B cell (primary cell): ENCODE results near the gene CFAP221. TPM values are rescaled to one million over a fixed set of nuclear protein-coding genes. Genes with fewer than 3 reads are reported as not detected.

Source experiments
- ATAC-seq: fragments of 200-7000 bp; cut with Tn5 transposase; one replicate; pipeline ENCODE4 v1.10.0; 2021; ENCODE audit warnings: low read depth, mild to moderate bottlenecking, moderate number of reproducible peaks, moderate library complexity
- CTCF ChIA-PET: fragments of 350-600 bp; sonication (Branson Sonifier 250); formaldehyde crosslinking; loops from one replicate; lab custom pipeline; 2021; ENCODE audit warnings: antibody characterized with exemption, inconsistent platforms; lab: Charles Lee
- POLR2A ChIA-PET: fragments of 350-600 bp; sonication (Branson Sonifier 250); formaldehyde crosslinking; loops from one replicate; lab custom pipeline; 2021; ENCODE audit warnings: antibody characterized with exemption; lab: Charles Lee
- DNase-seq: peaks from one replicate; pipeline ENCODE4 v3.0.0; 2013
- H2AFZ ChIP-seq: 2 replicates; pipeline ENCODE4 v1.6.1; 2012; ENCODE audit warnings: mild to moderate bottlenecking, low read depth, low read length; ENCODE audit not compliant: insufficient read depth, poor library complexity, severe bottlenecking
- H3K27ac ChIP-seq, 2 donors: 1 replicate in 1 of 2; 2 replicates in 1 of 2; pipeline ENCODE4 v1.5.1; 2012 to 2013; ENCODE audit warnings: low read length in 2 of 2, mild to moderate bottlenecking in 2 of 2, moderate library complexity in 1 of 2
- H3K27me3 ChIP-seq, 4 experiments: fragments of 200-600 bp in 1 of 4; sonication (generic) in 1 of 4; replicated peaks in 1 of 4; 1 replicate in 2 of 4; 2 replicates in 2 of 4; pipeline versions ENCODE4 v1.6.1 to v1.7.0; 2013 to 2016; ENCODE audit warnings: low read length in 3 of 4, mild to moderate bottlenecking in 2 of 4, mixed read lengths in 1 of 4, moderate library complexity in 1 of 4; ENCODE audit not compliant: insufficient read depth in 4 of 4, control insufficient read depth in 3 of 4; ENCODE audit errors: control extremely low read depth in 1 of 4
- H3K36me3 ChIP-seq, 2 experiments: replicated peaks in 1 of 2; 1 replicate in 1 of 2; 2 replicates in 1 of 2; pipeline versions ENCODE4 v1.6.1 to v1.7.1; 2013; ENCODE audit warnings: low read length in 1 of 2; ENCODE audit not compliant: insufficient read depth in 2 of 2, control insufficient read depth in 1 of 2; ENCODE audit errors: control extremely low read depth in 1 of 2, extremely low read depth in 1 of 2
- H3K4me1 ChIP-seq, 2 donors: fragments of 200-600 bp in 1 of 2; sonication (generic) in 1 of 2; 1 replicate in 1 of 2; 2 replicates in 1 of 2; pipeline versions ENCODE4 v1.5.1 to v1.6.1; 2013 to 2017; ENCODE audit warnings: low read length in 2 of 2; ENCODE audit not compliant: control insufficient read depth in 2 of 2, insufficient read depth in 2 of 2
- H3K4me2 ChIP-seq: replicated peaks from 2 replicates; pipeline ENCODE3; 2012; ENCODE audit warnings: mild to moderate bottlenecking, low read depth, low read length; ENCODE audit not compliant: poor library complexity, severe bottlenecking
- H3K4me3 ChIP-seq, 5 experiments: fragments of 200-600 bp in 1 of 5; sonication (generic) in 1 of 5; 1 replicate in 3 of 5; 2 replicates in 2 of 5; pipeline versions ENCODE4 v1.5.1 to v1.7.0; 2011 to 2016; ENCODE audit warnings: low read length in 4 of 5, mild to moderate bottlenecking in 4 of 5, low read depth in 2 of 5, control low read depth in 1 of 5, moderate library complexity in 1 of 5; ENCODE audit not compliant: insufficient read depth in 1 of 5; ENCODE audit errors: control extremely low read depth in 1 of 5, extremely low read depth in 1 of 5
- H3K79me2 ChIP-seq: fragments of 200-600 bp; sonication (generic); one replicate; pipeline ENCODE4 v1.6.0; 2016; ENCODE audit warnings: low read length; ENCODE audit not compliant: control insufficient read depth, insufficient read depth
- H3K9ac ChIP-seq: fragments of 200-600 bp; sonication (generic); 2 replicates; pipeline ENCODE4 v1.6.1; 2017; ENCODE audit warnings: mild to moderate bottlenecking, low read length, moderate library complexity
- H3K9me3 ChIP-seq, 3 donors: one replicate each; pipeline versions ENCODE4 v1.6.1 to v1.7.1; 2013; ENCODE audit warnings: low read length in 2 of 3; ENCODE audit not compliant: control insufficient read depth in 2 of 3, insufficient read depth in 1 of 3; ENCODE audit errors: control extremely low read depth in 1 of 3
- H4K20me1 ChIP-seq: 2 replicates; pipeline ENCODE4 v1.6.0; 2012; ENCODE audit warnings: mild to moderate bottlenecking, low read length; ENCODE audit not compliant: insufficient read depth, control insufficient read depth, poor library complexity, severe bottlenecking
- H3K27ac Mint-ChIP-seq: one replicate; pipeline ENCODE4 v1.8.0; 2021; ENCODE audit warnings: mixed read lengths
- H3K27me3 Mint-ChIP-seq: one replicate; pipeline ENCODE4 v1.8.0; 2021; ENCODE audit warnings: mixed read lengths
- H3K4me1 Mint-ChIP-seq: one replicate; pipeline ENCODE4 v1.8.0; 2021; ENCODE audit warnings: mixed read lengths
- H3K4me3 Mint-ChIP-seq: one replicate; pipeline ENCODE4 v1.8.0; 2021; ENCODE audit warnings: mixed read lengths
- H3K9me3 Mint-ChIP-seq: one replicate; pipeline ENCODE4 v1.8.0; 2022; ENCODE audit warnings: mixed read lengths; ENCODE audit not compliant: insufficient read depth
- CTCF ChIP-seq: fragments of 200-600 bp; IDR thresholded peaks from one replicate; pipeline ENCODE4 v1.8.0; 2022; ENCODE audit warnings: antibody characterized with exemption, mild to moderate bottlenecking
- EZH2 ChIP-seq: IDR thresholded peaks from 2 replicates; pipeline ENCODE4 v1.6.1; 2012; ENCODE audit warnings: borderline replicate concordance, low read depth, mild to moderate bottlenecking, moderate library complexity, low read length; ENCODE audit not compliant: insufficient read depth, poor library complexity, severe bottlenecking
- WGBS: methylation state at CpG from one replicate; pipeline ENCODE4 v1.1.5; 2013; ENCODE audit warnings: missing lambda C conversion rate; ENCODE audit not compliant: insufficient coverage; 5-methylcytosine and 5-hydroxymethylcytosine counted together
- intact Hi-C: fragments of 100-400 bp; cut with micrococcal nuclease; formaldehyde crosslinking; loops from one replicate; pipeline ENCODE4 v1.10.0; 2022
- polyA plus RNA-seq: library from polyadenylated mRNA; depleted of rRNA; stranded (reverse); fragments of >200 nt; gene quantifications from 2 replicates; pipeline ENCODE4 v1.2.3, GENCODE V29; 2012
- total RNA-seq, 2 donors: library from RNA; stranded (reverse); fragments of 120-200 nt in 1 of 2; gene quantifications; 1 replicate in 1 of 2; 2 replicates in 1 of 2; pipeline versions ENCODE4 v1.2.3 to v1.2.4, GENCODE V29; 2013 to 2022

CFAP221 gene
- total and polyA plus RNA-seq, 2 donors (not counting 1 experiment from before 2014, with no cell fraction given) = not detected

- DNase-seq = no peak
- TF ChIP-seq CTCF (no peak), EZH2 (no peak)
- ATAC-seq = no peak
- Histone ChIP-seq H3K4me3 (no peak overlapping the region), H4K20me1 (no peaks in the 10 kb centered on the region), H3K79me2 (no peaks in the 10 kb centered on the region), H3K9me3 (no peaks in the 10 kb centered on the region), H3K9ac (no peak overlapping the region), H3K36me3 (no peaks in the 10 kb centered on the region), H3K27me3 (peaks cover 0 to 2% (median 0%) of the 10 kb centered on the region in 4 experiments), H3K4me2 (no peak overlapping the region), H3K4me1 (no peaks in the 10 kb centered on the region), H3K27ac (no peak overlapping the region), H2AFZ (no peak overlapping the region)
- Mint-ChIP-seq H3K4me3 (no peak overlapping the region), H3K27ac (no peak overlapping the region), H3K4me1 (no peaks in the 10 kb centered on the region), H3K9me3 (no peaks in the 10 kb centered on the region), H3K27me3 (peaks cover 17% of the 10 kb centered on the region)
- CTCF ChIA-PET = no interaction called here
- 95% methylated on average over 5 of the region's 5 CpGs for WGBS
- intact Hi-C loops = no loop called here
- POLR2A ChIA-PET = no interaction called here
These were observed 54.5 kb downstream of the CFAP221 start for GRCh38 chr2:119598596-119599263.

- H3K9me3 Mint-ChIP-seq = no peaks in the 10 kb centered on the region
- WGBS = no CpG with 5 or more reads among the region's 2 CpGs
- H4K20me1 ChIP-seq = no peaks in the 10 kb centered on the region
- no peak overlapping the region for H3K9ac ChIP-seq
- H3K4me1 Mint-ChIP-seq = no peaks in the 10 kb centered on the region
- TF ChIP-seq CTCF (no peak), EZH2 (no peak)
- no peaks in the 10 kb centered on the region for H3K79me2 ChIP-seq
- ATAC-seq = no peak
- no peaks in the 10 kb centered on the region for H3K4me1 ChIP-seq
- peaks cover 17% of the 10 kb centered on the region for H3K27me3 Mint-ChIP-seq
- no peak for DNase-seq
- no peak overlapping the region for H3K27ac Mint-ChIP-seq
- CTCF ChIA-PET = no interaction called here
- H3K9me3 ChIP-seq = no peaks in the 10 kb centered on the region
- H3K27ac ChIP-seq = no peak overlapping the region
- no peak overlapping the region for H3K4me2 ChIP-seq
- POLR2A ChIA-PET = no interaction called here
- peaks cover 0 to 2% (median 0%) of the 10 kb centered on the region in 4 experiments for H3K27me3 ChIP-seq
- no peak overlapping the region for H2AFZ ChIP-seq
- no peak overlapping the region for H3K4me3 Mint-ChIP-seq
- H3K36me3 ChIP-seq = no peaks in the 10 kb centered on the region
- no peak overlapping the region for H3K4me3 ChIP-seq
- intact Hi-C loops = no loop called here
These were observed 55.1 kb downstream of the CFAP221 start for GRCh38 chr2:119599384-119599783.
